GM12875 (cell line): Measurements from ENCODE around the gene TTLL11.
"Not testable (repeated sequence)": the region's sequence is repeated elsewhere in the genome, so short reads cannot be mapped to it uniquely, and the experiment has no call there.

Experiments
- H3K4me3 ChIP-seq: one replicate; pipeline ENCODE4 v1.5.1; 2011; ENCODE audit warnings: low read depth, low read length, control low read depth
- CTCF ChIP-seq: IDR thresholded peaks from 2 replicates; pipeline ENCODE4 v1.5.1; 2011; ENCODE audit warnings: low read depth, mild to moderate bottlenecking, control low read depth, inconsistent platforms, low read length, moderate library complexity, borderline replicate concordance; ENCODE audit not compliant: insufficient read depth

Gene TTLL11

GRCh38 chr9:122119721-122120120, 26.6 kb upstream of the TTLL11 start:
- H3K4me3 ChIP-seq: no peak overlapping the region
- no peak for TF ChIP-seq CTCF

GRCh38 chr9:122119166-122119521, 26.0 kb upstream of the TTLL11 start:
- TF ChIP-seq CTCF: no peak
- no peak overlapping the region for H3K4me3 ChIP-seq

DNA sequence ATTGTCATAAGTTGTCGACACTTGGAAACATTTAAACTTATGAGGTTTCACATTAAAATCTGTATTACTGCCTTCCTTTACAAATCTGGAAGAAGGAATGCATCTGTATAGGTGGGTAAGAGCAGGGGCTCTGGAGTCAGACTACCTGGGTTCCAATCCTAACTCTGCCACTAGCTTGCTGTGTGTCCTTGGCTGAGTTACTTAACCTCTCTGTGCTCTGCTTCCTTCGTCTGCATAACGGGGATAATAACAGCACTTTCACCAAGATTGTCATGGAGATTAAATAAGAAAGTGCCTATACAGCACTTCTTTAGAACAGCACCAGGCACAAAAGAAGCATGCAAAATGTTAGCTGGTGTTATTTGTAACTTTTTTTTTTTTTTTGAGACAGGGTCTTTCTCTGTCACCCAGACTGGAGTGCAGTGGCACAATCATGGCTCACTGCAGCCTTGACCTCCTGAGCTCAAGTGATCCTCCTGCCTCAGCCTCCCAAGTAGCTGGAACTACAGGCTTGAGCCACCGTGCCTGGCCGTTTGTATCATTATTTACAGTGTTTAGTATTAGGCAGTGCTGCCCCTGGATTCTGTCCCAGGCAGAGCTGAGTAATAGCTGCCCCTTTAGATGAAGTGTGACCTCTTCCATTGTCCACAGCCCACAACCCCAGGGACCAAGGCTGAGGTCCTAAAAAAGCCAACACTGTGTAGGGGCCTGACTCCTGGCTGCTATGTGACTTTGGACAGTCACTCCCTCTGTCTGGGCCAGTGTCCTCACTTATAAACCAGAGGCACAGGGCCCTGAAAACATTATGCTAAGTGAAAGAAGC, 25.4 kb upstream of the TTLL11 start:
- H3K4me3 ChIP-seq: no peak overlapping the region
- TF ChIP-seq CTCF: no peak

DNA sequence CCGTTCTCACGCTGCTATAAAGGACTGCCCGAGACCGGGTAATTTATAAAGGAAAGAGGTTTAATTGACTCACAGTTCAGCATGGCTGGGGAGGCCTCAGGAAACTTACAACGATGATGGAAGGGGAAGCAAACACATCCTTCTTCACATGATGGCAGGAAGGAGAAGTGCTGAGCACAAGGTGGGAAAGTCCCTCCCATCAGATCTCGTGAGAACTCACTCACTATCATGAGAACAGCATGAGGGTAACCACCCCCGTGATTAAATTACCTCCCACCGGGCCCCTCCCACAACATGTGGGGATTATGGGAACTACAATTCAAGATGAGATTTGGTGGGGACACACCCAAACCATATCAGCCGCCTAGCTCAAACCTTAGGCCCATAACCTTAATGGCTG, 24.1 kb upstream of the TTLL11 start:
- not testable (repeated sequence) for H3K4me3 ChIP-seq

- H3K4me3 ChIP-seq: no peak overlapping the region
- TF ChIP-seq CTCF: no peak
Observed at GRCh38 chr9:122116448-122117173, 23.5 kb upstream of the TTLL11 start.

DNA sequence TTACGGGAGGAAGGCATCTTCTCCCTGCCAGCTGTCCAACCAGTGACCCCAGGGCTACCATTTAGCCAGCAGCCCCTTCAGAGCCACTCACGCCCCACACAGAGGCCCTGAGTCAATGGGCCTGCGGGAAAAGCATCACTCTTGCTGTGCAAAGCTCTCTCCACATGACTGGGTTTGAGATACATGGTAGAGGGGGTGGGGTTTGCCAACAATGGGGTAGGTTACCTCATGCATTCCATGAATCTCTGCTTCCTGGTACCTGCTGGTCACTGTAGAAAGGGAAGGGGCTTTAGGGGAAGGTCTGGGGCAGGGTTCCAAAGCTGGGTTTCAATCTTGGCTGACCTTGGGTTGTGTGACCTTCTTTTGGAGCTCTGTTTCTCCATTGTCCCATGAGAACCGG, 22.9 kb upstream of the TTLL11 start:
- H3K4me3 ChIP-seq: no peak overlapping the region
- TF ChIP-seq CTCF: no peak

DNA sequence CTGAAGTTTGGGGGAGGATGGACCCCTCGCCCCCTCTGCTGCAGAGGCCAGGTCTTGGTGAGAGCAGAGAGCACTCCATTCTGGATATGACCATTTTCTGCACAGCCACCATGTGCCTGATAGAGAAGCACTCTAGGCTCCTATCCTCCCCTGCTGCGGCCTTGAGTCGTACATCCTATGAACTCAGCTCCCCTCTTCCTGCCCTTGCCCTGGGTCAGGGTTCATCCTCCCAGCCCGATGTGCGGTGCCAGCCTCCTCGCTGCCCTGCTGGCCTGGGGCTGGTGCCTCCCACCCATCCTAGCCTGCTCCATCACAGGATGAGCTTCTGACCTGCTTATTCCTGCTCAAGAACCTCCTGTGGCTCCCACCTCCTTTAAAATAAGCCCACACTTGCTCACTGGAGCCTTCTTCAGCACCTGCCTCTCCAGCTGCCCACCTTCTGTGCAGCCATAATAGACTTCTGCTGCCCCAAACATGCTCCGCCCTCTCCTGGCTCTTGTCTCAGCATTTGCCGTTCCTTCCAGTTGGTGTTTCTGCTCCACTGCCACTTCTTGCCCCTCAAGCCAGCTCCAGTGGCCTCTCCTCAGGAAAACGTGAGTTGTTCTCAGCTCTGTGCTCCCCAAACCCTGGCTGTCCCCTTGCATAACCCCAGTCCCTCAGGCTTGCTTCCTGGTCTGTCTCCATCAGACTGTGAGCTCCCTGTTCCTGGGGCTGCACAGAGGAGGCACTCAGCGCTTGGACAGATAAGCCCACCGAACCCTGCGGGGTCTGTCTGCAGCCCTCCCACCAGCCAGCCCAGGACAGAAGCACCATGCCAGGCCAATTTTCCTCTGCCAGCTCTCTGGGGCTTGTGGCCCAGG, 22.3 kb upstream of the TTLL11 start:
- no peak overlapping the region for H3K4me3 ChIP-seq
- TF ChIP-seq CTCF: no peak
